CD4-positive, CD25-positive, alpha-beta regulatory T cell (primary cell): ENCODE results near the gene FBXO2. TPM values are rescaled to one million over a fixed set of nuclear protein-coding genes. Genes with fewer than 3 reads are reported as not detected.
A peak's percentile ranks its signal among the peaks of the same experiment; 100 is the strongest.

ENCODE experiments used
- ATAC-seq, 2 donors: fragments of 150-1000 bp; cut with Tn5 transposase; one replicate each; pipeline ENCODE4 v1.10.0; 2021; ENCODE audit warnings: low read depth in 2 of 2, moderate number of reproducible peaks in 2 of 2, moderate library complexity in 1 of 2
- DNase-seq, 3 donors: peaks; one replicate each; pipeline versions ENCODE4 v3.0.0 to v3.0.0-alpha.2; 2012 to 2022; ENCODE audit warnings: mixed read lengths in 1 of 3
- H3K27ac ChIP-seq: one replicate; pipeline ENCODE4 v1.7.0; 2013; ENCODE audit warnings: mild to moderate bottlenecking, low read length; ENCODE audit not compliant: insufficient read depth, poor library complexity, severe bottlenecking
- H3K27me3 ChIP-seq: one replicate; pipeline ENCODE4 v1.7.0; 2013; ENCODE audit warnings: low read length; ENCODE audit not compliant: control insufficient read depth, insufficient read depth
- H3K36me3 ChIP-seq: one replicate; pipeline ENCODE4 v1.7.0; 2013; ENCODE audit warnings: mild to moderate bottlenecking, low read length, moderate library complexity; ENCODE audit not compliant: control insufficient read depth, insufficient read depth
- H3K4me1 ChIP-seq: 2 replicates; pipeline ENCODE4 v1.7.0; 2013; ENCODE audit warnings: mild to moderate bottlenecking, low read length; ENCODE audit not compliant: insufficient read depth, control insufficient read depth, poor library complexity, severe bottlenecking
- H3K4me3 ChIP-seq: one replicate; pipeline ENCODE4 v1.7.0; 2013; ENCODE audit warnings: low read depth, mild to moderate bottlenecking, low read length, moderate library complexity
- H3K9me3 ChIP-seq, 2 experiments: 1 replicate in 1 of 2; 2 replicates in 1 of 2; pipeline ENCODE4 v1.7.0; 2013; ENCODE audit warnings: low read length in 2 of 2, mild to moderate bottlenecking in 1 of 2, moderate library complexity in 1 of 2; ENCODE audit not compliant: control insufficient read depth in 2 of 2
- H3K27ac Mint-ChIP-seq, 3 donors: one replicate each; pipeline ENCODE4 v1.8.0; 2020 to 2022; ENCODE audit warnings: mild to moderate bottlenecking in 3 of 3, mixed read lengths in 3 of 3, moderate library complexity in 2 of 3
- H3K27me3 Mint-ChIP-seq: one replicate; pipeline ENCODE4 v1.8.0; 2022; ENCODE audit warnings: mild to moderate bottlenecking, mixed read lengths
- H3K36me3 Mint-ChIP-seq: one replicate; pipeline ENCODE4 v1.8.0; 2020; ENCODE audit warnings: mixed read lengths
- H3K4me1 Mint-ChIP-seq, 4 donors: one replicate each; pipeline ENCODE4 v1.8.0; 2020 to 2022; ENCODE audit warnings: mixed read lengths in 4 of 4, mild to moderate bottlenecking in 1 of 4
- H3K4me3 Mint-ChIP-seq, 4 donors: one replicate each; pipeline ENCODE4 v1.8.0; 2020 to 2022; ENCODE audit warnings: mild to moderate bottlenecking in 4 of 4, mixed read lengths in 4 of 4, moderate library complexity in 3 of 4
- H3K9me3 Mint-ChIP-seq, 7 donors: one replicate each; pipeline ENCODE4 v1.8.0; 2020 to 2022; ENCODE audit warnings: mixed read lengths in 7 of 7, mild to moderate bottlenecking in 3 of 7, moderate library complexity in 2 of 7
- polyA plus RNA-seq, 4 donors: library from polyadenylated mRNA; unstranded; fragments of 300-500 nt; fragmentation: Illumina TruSeq; gene quantifications; one replicate each; pipeline ENCODE4 v1.2.3, GENCODE V29; 2021
- total RNA-seq: library from RNA; stranded (reverse); gene quantifications from one replicate; pipeline ENCODE4 v1.2.3, GENCODE V29; 2022

The FBXO2 gene
- total and polyA plus RNA-seq, 5 donors from 2014 or later: 2.1 to 10.6 (median 3.9) TPM

DNA sequence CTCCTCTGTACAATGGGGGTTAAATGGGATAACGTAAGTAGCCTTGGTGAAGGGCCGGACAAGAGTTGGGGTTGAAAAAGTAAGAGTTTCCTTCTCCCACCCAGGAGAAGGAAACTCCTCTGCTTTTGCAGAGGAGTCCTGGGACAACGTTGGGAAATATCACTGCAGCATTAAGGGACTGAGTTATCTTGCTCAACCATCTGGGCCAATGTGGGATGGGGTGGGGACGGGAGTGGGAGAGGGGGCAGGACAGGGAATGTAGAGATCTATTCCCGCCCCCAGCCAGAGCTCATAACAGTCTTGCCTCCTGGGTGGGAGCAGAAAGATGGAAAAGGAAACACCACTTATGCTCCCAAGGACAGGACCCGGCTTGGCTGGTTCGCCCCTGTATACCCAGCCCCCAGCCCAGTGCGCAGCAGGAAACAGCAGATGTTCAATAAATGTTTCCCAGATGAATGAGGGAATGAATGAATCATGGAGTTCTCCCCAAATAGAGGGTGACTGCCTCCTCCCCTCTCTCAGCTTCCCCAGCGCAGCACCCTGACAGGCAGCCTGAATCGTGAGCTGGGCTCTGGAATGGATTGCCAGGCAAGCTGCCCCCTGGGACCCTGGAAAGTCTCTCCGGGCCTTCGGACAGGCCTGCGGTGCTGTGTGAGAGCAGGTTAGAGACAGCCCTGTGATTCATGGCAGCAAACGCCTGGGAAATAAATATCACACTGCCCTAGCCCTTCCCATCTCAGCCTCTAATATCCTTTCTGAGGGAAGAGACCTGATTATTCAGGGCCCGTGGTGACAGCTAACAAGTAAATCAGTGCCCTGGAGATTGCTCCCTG is 24.8 kb downstream of the FBXO2 start:
- H3K27me3 ChIP-seq: no peaks in the 10 kb centered on the region
- peaks cover 22% of the 10 kb centered on the region for H3K27me3 Mint-ChIP-seq
- H3K4me1 Mint-ChIP-seq: no peaks in the 10 kb centered on the region
- H3K4me1 ChIP-seq: no peaks in the 10 kb centered on the region
- no peak overlapping the region for H3K27ac Mint-ChIP-seq
- no peaks in the 10 kb centered on the region for H3K36me3 Mint-ChIP-seq
- no peak overlapping the region for H3K4me3 ChIP-seq
- H3K4me3 Mint-ChIP-seq: no peak overlapping the region
- H3K36me3 ChIP-seq: no peaks in the 10 kb centered on the region
- no peaks in the 10 kb centered on the region for H3K9me3 ChIP-seq
- DNase-seq (no peak), ATAC-seq (no peak)
- no peak overlapping the region for H3K27ac ChIP-seq
- H3K9me3 Mint-ChIP-seq: peaks cover 0 to 3% (median 0%) of the 10 kb centered on the region in 7 donors

DNA sequence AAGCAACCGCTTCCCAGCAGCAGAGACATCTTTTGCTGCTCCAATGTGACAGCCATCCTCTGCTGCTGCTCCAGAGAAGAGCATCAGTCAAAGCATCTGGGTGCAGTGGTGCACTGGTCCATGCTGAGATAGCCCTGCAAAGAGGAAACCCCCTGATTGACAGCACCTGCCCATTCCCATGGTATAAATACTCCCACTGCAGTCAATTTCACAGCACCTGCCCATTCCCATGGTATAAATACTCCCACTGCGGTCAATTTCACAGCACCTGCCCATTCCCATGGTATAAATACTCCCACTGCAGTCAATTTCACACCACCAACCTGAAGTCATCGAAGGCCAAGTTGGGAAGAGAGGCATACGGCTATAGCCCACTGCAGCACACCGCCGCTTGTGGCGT is 25.5 kb downstream of the FBXO2 start:
- Mint-ChIP-seq H3K27me3 (peaks cover 22% of the 10 kb centered on the region), H3K4me1 (no peaks in the 10 kb centered on the region), H3K36me3 (no peaks in the 10 kb centered on the region), H3K9me3 (peaks cover 0 to 3% (median 0%) of the 10 kb centered on the region in 7 donors), H3K4me3 (no peak overlapping the region), H3K27ac (no peak overlapping the region)
- Histone ChIP-seq H3K9me3 (no peaks in the 10 kb centered on the region), H3K36me3 (no peaks in the 10 kb centered on the region), H3K4me1 (no peaks in the 10 kb centered on the region), H3K4me3 (no peak overlapping the region), H3K27ac (no peak overlapping the region), H3K27me3 (no peaks in the 10 kb centered on the region)
- ATAC-seq (no peak), DNase-seq (no peak)

- Mint-ChIP-seq H3K36me3 (no peaks in the 10 kb centered on the region), H3K9me3 (peaks cover 0 to 5% (median 0%) of the 10 kb centered on the region in 7 donors), H3K4me1 (no peaks in the 10 kb centered on the region), H3K4me3 (no peak overlapping the region), H3K27me3 (peaks cover 24% of the 10 kb centered on the region), H3K27ac (no peak overlapping the region)
- Histone ChIP-seq H3K27me3 (no peaks in the 10 kb centered on the region), H3K27ac (no peak overlapping the region), H3K4me3 (no peak overlapping the region), H3K9me3 (no peaks in the 10 kb centered on the region), H3K4me1 (no peaks in the 10 kb centered on the region), H3K36me3 (no peaks in the 10 kb centered on the region)
- ATAC-seq (no peak), DNase-seq (no peak)
Measured at GRCh38 chr1:11626551-11626950, 27.7 kb downstream of the FBXO2 start.

GRCh38 chr1:11623702-11624101 is 30.5 kb downstream of the FBXO2 start:
- Mint-ChIP-seq H3K27me3 (peaks cover 13% of the 10 kb centered on the region), H3K36me3 (no peaks in the 10 kb centered on the region), H3K9me3 (peaks cover 0 to 5% (median 0%) of the 10 kb centered on the region in 7 donors), H3K27ac (peak overlapping the region in 1 of 3 donors; percentile 20), H3K4me1 (no peaks in the 10 kb centered on the region), H3K4me3 (no peak overlapping the region)
- Histone ChIP-seq H3K4me3 (no peak overlapping the region), H3K36me3 (no peaks in the 10 kb centered on the region), H3K9me3 (no peaks in the 10 kb centered on the region), H3K4me1 (no peaks in the 10 kb centered on the region), H3K27me3 (no peaks in the 10 kb centered on the region), H3K27ac (no peak overlapping the region)
- ATAC-seq (no peak), DNase-seq (no peak)

- no peaks in the 10 kb centered on the region for H3K4me1 Mint-ChIP-seq
Measured at GRCh38 chr1:11622398-11622797, 31.8 kb downstream of the FBXO2 start.

DNA sequence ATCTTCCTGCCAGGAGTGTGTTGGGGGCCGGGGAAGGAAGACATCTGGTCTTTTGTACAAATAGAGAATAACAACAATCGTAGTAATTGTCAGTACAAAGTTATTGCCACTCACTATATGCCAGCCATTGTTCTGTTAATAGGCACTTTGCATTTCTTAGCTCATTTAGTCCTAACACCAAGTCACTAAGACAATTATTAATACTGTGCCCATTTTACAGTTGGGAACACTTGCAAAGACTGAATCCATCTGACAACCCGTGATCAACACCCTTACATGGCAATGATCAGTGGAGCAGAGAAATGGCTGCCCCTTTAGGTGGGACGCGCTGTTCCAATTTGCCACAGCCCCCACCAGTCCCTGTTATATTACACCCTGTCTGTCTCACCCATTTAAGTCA is 33.3 kb downstream of the FBXO2 start:
- no peak overlapping the region for H3K27ac ChIP-seq
- no peak overlapping the region for H3K4me3 ChIP-seq
- Mint-ChIP-seq H3K9me3 (peaks cover 0 to 5% (median 0%) of the 10 kb centered on the region in 7 donors), H3K27ac (peak overlapping the region in 2 of 3 donors; percentile 12 to 74), H3K4me3 (no peak overlapping the region), H3K27me3 (peaks cover 9% of the 10 kb centered on the region), H3K36me3 (no peaks in the 10 kb centered on the region), H3K4me1 (no peaks in the 10 kb centered on the region)
- H3K9me3 ChIP-seq: no peaks in the 10 kb centered on the region
- no peak for ATAC-seq
- no peaks in the 10 kb centered on the region for H3K4me1 ChIP-seq
- H3K27me3 ChIP-seq: no peaks in the 10 kb centered on the region
- H3K36me3 ChIP-seq: no peaks in the 10 kb centered on the region
- DNase-seq: no peak

More at GRCh38 chr1:11622398-11622797, 31.8 kb downstream of the FBXO2 start:
- no peaks in the 10 kb centered on the region for H3K36me3 Mint-ChIP-seq
- no peaks in the 10 kb centered on the region for H3K36me3 ChIP-seq
- H3K27me3 Mint-ChIP-seq: peaks cover 9% of the 10 kb centered on the region
- H3K27me3 ChIP-seq: no peaks in the 10 kb centered on the region
- H3K9me3 ChIP-seq: no peaks in the 10 kb centered on the region
- no peaks in the 10 kb centered on the region for H3K4me1 ChIP-seq
- ATAC-seq: no peak
- H3K9me3 Mint-ChIP-seq: peaks cover 0 to 5% (median 0%) of the 10 kb centered on the region in 7 donors
- H3K27ac Mint-ChIP-seq: no peak overlapping the region
- no peak for DNase-seq
- H3K4me3 Mint-ChIP-seq: no peak overlapping the region
- no peak overlapping the region for H3K27ac ChIP-seq
- no peak overlapping the region for H3K4me3 ChIP-seq

- Histone ChIP-seq H3K27ac (no peak overlapping the region), H3K27me3 (no peaks in the 10 kb centered on the region), H3K9me3 (no peaks in the 10 kb centered on the region), H3K4me1 (no peaks in the 10 kb centered on the region), H3K36me3 (no peaks in the 10 kb centered on the region), H3K4me3 (no peak overlapping the region)
- H3K9me3 Mint-ChIP-seq: peaks cover 0 to 5% (median 0%) of the 10 kb centered on the region in 7 donors
- H3K27me3 Mint-ChIP-seq: peaks cover 9% of the 10 kb centered on the region
- no peak for DNase-seq
- no peak overlapping the region for H3K27ac Mint-ChIP-seq
- no peak for ATAC-seq
- H3K4me3 Mint-ChIP-seq: no peak overlapping the region
- H3K4me1 Mint-ChIP-seq: no peaks in the 10 kb centered on the region
- no peaks in the 10 kb centered on the region for H3K36me3 Mint-ChIP-seq
Measured at GRCh38 chr1:11620405-11620804, 33.8 kb downstream of the FBXO2 start.

GRCh38 chr1:11617741-11618140 is 36.5 kb downstream of the FBXO2 start:
- no peak overlapping the region for H3K4me3 Mint-ChIP-seq
- Histone ChIP-seq H3K9me3 (no peaks in the 10 kb centered on the region), H3K4me1 (no peaks in the 10 kb centered on the region), H3K36me3 (no peaks in the 10 kb centered on the region), H3K4me3 (no peak overlapping the region), H3K27me3 (no peaks in the 10 kb centered on the region), H3K27ac (no peak overlapping the region)
- DNase-seq: no peak
- H3K4me1 Mint-ChIP-seq: no peaks in the 10 kb centered on the region
- no peak for ATAC-seq
- no peak overlapping the region for H3K27ac Mint-ChIP-seq
- peaks cover 5% of the 10 kb centered on the region for H3K27me3 Mint-ChIP-seq
- no peaks in the 10 kb centered on the region for H3K36me3 Mint-ChIP-seq
- peaks cover 0 to 2% (median 0%) of the 10 kb centered on the region in 7 donors for H3K9me3 Mint-ChIP-seq
